ENCODE data around the gene GNL2. TPM values are rescaled to one million over a fixed set of nuclear protein-coding genes. Genes with fewer than 3 reads are reported as not detected.

The GNL2 gene
- total and polyA plus RNA-seq, 9 of the 15 experiments (the other 6 are each of a cell fraction or from before 2014, with no cell fraction given), result 156 to 371 (median 263) TPM

DNA sequence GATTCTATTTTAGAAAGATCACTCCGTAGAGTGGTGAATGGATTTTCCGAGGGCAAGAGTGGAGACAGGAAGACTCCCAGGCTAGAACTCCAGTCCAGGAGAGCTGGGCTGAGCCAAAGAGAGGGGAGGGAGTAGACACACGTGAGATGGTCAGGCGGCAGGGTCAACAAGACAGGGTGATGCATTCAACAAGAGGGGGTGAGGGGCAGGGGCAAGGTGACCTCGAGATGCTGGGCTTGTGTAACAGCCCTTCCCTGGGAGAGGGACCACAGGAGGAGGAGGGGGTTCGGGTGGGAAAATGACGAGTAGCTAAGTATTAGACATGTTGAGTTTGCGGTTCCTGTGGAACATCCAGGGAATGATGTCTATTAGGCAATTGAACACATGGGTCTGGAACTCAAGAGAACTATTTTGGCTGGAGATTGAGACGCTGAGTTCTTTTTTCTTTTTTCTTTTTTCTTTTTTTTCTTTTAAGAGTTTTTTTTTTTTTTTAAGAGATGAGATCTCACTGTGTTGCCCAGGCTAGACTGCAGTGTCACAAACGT is 25.7 kb upstream of the GNL2 start:
- WGBS (ENCODE audit: insufficient coverage, low coverage, missing lambda C conversion rate), result 0% methylated on average over 9 of the region's 10 CpGs
- intact Hi-C loops (cut with micrococcal nuclease) (no loop called here), in situ Hi-C loops (cut with MboI) (no loop called here)
- H3K79me2 ChIP-seq (ENCODE audit: control insufficient read depth, insufficient read depth, low read length), result no peaks in the 10 kb centered on the region
- H3K9me1 ChIP-seq (ENCODE audit: control insufficient read depth, insufficient read depth, low read length), result no peaks in the 10 kb centered on the region
- H4K20me1 ChIP-seq (replicated peaks; ENCODE audit: control insufficient read depth, insufficient read depth, low read length), result peaks cover 8% of the 10 kb centered on the region; the same call in 1 of the 2 replicates
- no peak for FAIRE-seq
- no peak overlapping the region for H3K27ac ChIP-seq (ENCODE audit: extremely low read depth, low read depth, low read length)
- ChIA-PET CTCF (ENCODE audit: low intra/inter-chr PET ratio) (no interaction called here), POLR2A (interaction anchor here (0.7 kb wide), 1 partner anchor 1386 kb away, joined by 3 read pairs; no protein-coding TSS in a partner anchor)
- no peak overlapping the region for H3K4me3 ChIP-seq
- no peak for ATAC-seq
- TF ChIP-seq ZFP1 (CRISPR knock-in tag; IDR thresholded peaks at IDR 0.05), result no peak
- TF ChIP-seq KDM5B (IDR thresholded peaks at IDR 0.05; ENCODE audit: insufficient replicate concordance, low read depth, low read length), result no peak
- TF ChIP-seq, protein P1, sequence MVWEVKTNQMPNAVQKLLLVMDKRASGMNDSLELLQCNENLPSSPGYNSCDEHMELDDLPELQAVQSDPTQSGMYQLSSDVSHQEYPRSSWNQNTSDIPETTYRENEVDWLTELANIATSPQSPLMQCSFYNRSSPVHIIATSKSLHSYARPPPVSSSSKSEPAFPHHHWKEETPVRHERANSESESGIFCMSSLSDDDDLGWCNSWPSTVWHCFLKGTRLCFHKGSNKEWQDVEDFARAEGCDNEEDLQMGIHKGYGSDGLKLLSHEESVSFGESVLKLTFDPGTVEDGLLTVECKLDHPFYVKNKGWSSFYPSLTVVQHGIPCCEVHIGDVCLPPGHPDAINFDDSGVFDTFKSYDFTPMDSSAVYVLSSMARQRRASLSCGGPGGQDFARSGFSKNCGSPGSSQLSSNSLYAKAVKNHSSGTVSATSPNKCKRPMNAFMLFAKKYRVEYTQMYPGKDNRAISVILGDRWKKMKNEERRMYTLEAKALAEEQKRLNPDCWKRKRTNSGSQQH (CRISPR knock-in tag; IDR thresholded peaks at IDR 0.05), result no peak
- no peak for TF ChIP-seq PTRF (tag; IDR thresholded peaks at IDR 0.05)
- TF ChIP-seq, protein P2, sequence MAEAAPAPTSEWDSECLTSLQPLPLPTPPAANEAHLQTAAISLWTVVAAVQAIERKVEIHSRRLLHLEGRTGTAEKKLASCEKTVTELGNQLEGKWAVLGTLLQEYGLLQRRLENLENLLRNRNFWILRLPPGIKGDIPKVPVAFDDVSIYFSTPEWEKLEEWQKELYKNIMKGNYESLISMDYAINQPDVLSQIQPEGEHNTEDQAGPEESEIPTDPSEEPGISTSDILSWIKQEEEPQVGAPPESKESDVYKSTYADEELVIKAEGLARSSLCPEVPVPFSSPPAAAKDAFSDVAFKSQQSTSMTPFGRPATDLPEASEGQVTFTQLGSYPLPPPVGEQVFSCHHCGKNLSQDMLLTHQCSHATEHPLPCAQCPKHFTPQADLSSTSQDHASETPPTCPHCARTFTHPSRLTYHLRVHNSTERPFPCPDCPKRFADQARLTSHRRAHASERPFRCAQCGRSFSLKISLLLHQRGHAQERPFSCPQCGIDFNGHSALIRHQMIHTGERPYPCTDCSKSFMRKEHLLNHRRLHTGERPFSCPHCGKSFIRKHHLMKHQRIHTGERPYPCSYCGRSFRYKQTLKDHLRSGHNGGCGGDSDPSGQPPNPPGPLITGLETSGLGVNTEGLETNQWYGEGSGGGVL (CRISPR knock-in tag; IDR thresholded peaks at IDR 0.05), result no peak
- TF ChIP-seq, protein P3, sequence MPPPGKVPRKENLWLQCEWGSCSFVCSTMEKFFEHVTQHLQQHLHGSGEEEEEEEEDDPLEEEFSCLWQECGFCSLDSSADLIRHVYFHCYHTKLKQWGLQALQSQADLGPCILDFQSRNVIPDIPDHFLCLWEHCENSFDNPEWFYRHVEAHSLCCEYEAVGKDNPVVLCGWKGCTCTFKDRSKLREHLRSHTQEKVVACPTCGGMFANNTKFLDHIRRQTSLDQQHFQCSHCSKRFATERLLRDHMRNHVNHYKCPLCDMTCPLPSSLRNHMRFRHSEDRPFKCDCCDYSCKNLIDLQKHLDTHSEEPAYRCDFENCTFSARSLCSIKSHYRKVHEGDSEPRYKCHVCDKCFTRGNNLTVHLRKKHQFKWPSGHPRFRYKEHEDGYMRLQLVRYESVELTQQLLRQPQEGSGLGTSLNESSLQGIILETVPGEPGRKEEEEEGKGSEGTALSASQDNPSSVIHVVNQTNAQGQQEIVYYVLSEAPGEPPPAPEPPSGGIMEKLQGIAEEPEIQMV (tag; conservative IDR thresholded peaks at IDR 0.05; ENCODE audit: low read depth), result no peak
- TF ChIP-seq MEF2A (IDR thresholded peaks at IDR 0.05; ENCODE audit: control insufficient read depth, low read depth, low read length), result no peak
- TF ChIP-seq, protein P4, sequence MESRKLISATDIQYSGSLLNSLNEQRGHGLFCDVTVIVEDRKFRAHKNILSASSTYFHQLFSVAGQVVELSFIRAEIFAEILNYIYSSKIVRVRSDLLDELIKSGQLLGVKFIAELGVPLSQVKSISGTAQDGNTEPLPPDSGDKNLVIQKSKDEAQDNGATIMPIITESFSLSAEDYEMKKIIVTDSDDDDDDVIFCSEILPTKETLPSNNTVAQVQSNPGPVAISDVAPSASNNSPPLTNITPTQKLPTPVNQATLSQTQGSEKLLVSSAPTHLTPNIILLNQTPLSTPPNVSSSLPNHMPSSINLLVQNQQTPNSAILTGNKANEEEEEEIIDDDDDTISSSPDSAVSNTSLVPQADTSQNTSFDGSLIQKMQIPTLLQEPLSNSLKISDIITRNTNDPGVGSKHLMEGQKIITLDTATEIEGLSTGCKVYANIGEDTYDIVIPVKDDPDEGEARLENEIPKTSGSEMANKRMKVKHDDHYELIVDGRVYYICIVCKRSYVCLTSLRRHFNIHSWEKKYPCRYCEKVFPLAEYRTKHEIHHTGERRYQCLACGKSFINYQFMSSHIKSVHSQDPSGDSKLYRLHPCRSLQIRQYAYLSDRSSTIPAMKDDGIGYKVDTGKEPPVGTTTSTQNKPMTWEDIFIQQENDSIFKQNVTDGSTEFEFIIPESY (CRISPR knock-in tag; IDR thresholded peaks at IDR 0.05), result no peak
- TF ChIP-seq TFAM (CRISPR knock-in tag; conservative IDR thresholded peaks at IDR 0.05), result no peak
- TF ChIP-seq, protein P5, sequence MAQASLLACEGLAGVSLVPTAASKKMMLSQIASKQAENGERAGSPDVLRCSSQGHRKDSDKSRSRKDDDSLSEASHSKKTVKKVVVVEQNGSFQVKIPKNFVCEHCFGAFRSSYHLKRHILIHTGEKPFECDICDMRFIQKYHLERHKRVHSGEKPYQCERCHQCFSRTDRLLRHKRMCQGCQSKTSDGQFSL (CRISPR knock-in tag; IDR thresholded peaks at IDR 0.05), result no peak
- TF ChIP-seq, protein P5 (tag; IDR thresholded peaks at IDR 0.05), result no peak
- TF ChIP-seq DDX20 (tag; IDR thresholded peaks at IDR 0.05; ENCODE audit: low read depth), result no peak
- TF ChIP-seq POLR2B (IDR thresholded peaks at IDR 0.05; ENCODE audit: low read depth, partially characterized antibody), result no peak
- no peak overlapping the region for H3K4me2 ChIP-seq (ENCODE audit: insufficient read depth, low read length)
- H2AFZ ChIP-seq (ENCODE audit: low read depth, low read length), result no peak overlapping the region
- peaks cover 60 to 67% of the 10 kb centered on the region in 2 experiments for H3K27me3 ChIP-seq (ENCODE audit: control insufficient read depth in 2 of 2, insufficient read depth in 2 of 2, low read length in 2 of 2)
- H3K9ac ChIP-seq (ENCODE audit: insufficient read depth in 1 of 2, low read depth in 2 of 2, low read length in 2 of 2), result no peak overlapping the region
- no peaks in the 10 kb centered on the region for H3K4me1 ChIP-seq (replicated peaks in 1 of 2; ENCODE audit: control insufficient read depth in 2 of 2, insufficient read depth in 2 of 2, low read length in 2 of 2)
- no peak for DNase-seq (ENCODE audit: extremely low read depth in 1 of 4, low spot score in 3 of 4)
- H3K9me3 ChIP-seq (replicated peaks; ENCODE audit: control insufficient read depth, insufficient read depth, low read depth, low read length), result no peaks in the 10 kb centered on the region
- H3K36me3 ChIP-seq (ENCODE audit: control insufficient read depth, insufficient read depth, low read length), result no peaks in the 10 kb centered on the region
- no TSS peak for BruUV-seq (replicated peaks)
